Left lung (tissue), 10 donors: ENCODE results near the gene RFT1. TPM values are rescaled to one million over a fixed set of nuclear protein-coding genes. Genes with fewer than 3 reads are reported as not detected.
A peak's percentile ranks its signal among the peaks of the same experiment; 100 is the strongest.

Experiments
- ATAC-seq: fragments of 200-7000 bp; cut with Tn5 transposase; one replicate; pipeline ENCODE4 v1.9.1; 2020; ENCODE audit warnings: moderate library complexity
- DNase-seq, 4 donors: peaks; one replicate each; pipeline ENCODE4 v3.0.0-alpha.2; 2013 to 2020
- H3K27ac ChIP-seq, 2 donors: fragments of 200-600 bp; sonication (generic) in 1 of 2; one replicate each; pipeline versions ENCODE4 v1.5.0 to v1.8.0; 2020 to 2021
- H3K27me3 ChIP-seq, 2 donors: fragments of 200-600 bp; sonication (generic) in 1 of 2; one replicate each; pipeline versions ENCODE4 v1.5.0 to v1.8.0; 2020 to 2021
- H3K36me3 ChIP-seq, 2 donors: fragments of 200-600 bp; sonication (generic) in 1 of 2; one replicate each; pipeline versions ENCODE4 v1.5.0 to v1.8.0; 2020 to 2021
- H3K4me1 ChIP-seq, 2 donors: fragments of 200-600 bp; one replicate each; pipeline ENCODE4 v1.8.0; 2021
- H3K4me3 ChIP-seq, 2 donors: fragments of 200-600 bp; sonication (generic) in 1 of 2; one replicate each; pipeline versions ENCODE4 v1.5.0 to v1.8.0; 2020 to 2021; ENCODE audit warnings: mild to moderate bottlenecking in 1 of 2
- H3K9me3 ChIP-seq, 2 donors: fragments of 200-600 bp; sonication (generic) in 1 of 2; one replicate each; pipeline versions ENCODE4 v1.5.0 to v1.8.0; 2020 to 2021
- intact Hi-C, 2 donors: fragments of 100-400 bp; cut with DNase I; formaldehyde crosslinking; loops; one replicate each; pipeline versions ENCODE4 v1.11.2 to v1.14.2; 2022
- polyA plus RNA-seq, 6 donors: library from polyadenylated mRNA; unstranded; fragments of 120-200 nt; gene quantifications; one replicate each; pipeline ENCODE4 v1.2.1, GENCODE V29; 2013; ENCODE audit not compliant: insufficient read length in 6 of 6
- total RNA-seq, 2 donors: library from RNA; stranded (reverse); fragmentation: NEBNext Ultra II Directional; extraction: Animal tissue kit (Norgen Biotek cat#: 25700); gene quantifications; one replicate each; pipeline ENCODE4 v1.2.1, GENCODE V29; 2021
- TF ChIP-seq, protein P1 (sequence below), 2 donors: fragments of 200-600 bp; sonication (generic) in 1 of 2; IDR thresholded peaks; one replicate each; pipeline versions ENCODE4 v1.5.0 to v1.8.0; 2021; ENCODE audit warnings: antibody characterized with exemption in 2 of 2
- donor health status: DM: no; HTN: yes; CAD: no.
- donor health status: DM: no; HTN: no; CAD: no.

Gene RFT1
- total and polyA plus RNA-seq, 8 donors = 23.2 to 28.0 (median 24.4) TPM

DNA sequence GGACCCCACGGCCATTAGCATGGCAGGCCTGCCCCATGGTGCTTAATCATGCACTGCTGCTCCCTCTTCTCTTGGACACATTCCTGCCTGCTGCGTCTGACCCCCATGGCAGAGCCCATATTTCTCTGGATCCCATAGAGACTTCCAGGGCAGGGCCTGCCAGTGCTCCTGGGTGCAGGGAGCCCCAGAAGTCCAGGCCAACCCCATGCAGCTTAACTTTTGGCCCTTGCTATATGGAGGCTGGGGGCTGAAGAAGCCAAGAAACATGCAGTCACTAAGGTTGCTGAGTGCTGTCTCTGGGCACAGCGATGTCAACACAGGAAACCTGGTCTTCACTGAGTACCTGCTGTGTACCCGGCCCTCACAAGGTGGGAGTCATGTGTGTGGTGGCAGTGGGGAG is 19.5 kb upstream of the RFT1 start:
- no peak overlapping the region for H3K4me3 ChIP-seq
- TF ChIP-seq, protein P1, sequence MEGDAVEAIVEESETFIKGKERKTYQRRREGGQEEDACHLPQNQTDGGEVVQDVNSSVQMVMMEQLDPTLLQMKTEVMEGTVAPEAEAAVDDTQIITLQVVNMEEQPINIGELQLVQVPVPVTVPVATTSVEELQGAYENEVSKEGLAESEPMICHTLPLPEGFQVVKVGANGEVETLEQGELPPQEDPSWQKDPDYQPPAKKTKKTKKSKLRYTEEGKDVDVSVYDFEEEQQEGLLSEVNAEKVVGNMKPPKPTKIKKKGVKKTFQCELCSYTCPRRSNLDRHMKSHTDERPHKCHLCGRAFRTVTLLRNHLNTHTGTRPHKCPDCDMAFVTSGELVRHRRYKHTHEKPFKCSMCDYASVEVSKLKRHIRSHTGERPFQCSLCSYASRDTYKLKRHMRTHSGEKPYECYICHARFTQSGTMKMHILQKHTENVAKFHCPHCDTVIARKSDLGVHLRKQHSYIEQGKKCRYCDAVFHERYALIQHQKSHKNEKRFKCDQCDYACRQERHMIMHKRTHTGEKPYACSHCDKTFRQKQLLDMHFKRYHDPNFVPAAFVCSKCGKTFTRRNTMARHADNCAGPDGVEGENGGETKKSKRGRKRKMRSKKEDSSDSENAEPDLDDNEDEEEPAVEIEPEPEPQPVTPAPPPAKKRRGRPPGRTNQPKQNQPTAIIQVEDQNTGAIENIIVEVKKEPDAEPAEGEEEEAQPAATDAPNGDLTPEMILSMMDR (IDR thresholded peaks at IDR 0.05) = no peak
- no peaks in the 10 kb centered on the region for H3K36me3 ChIP-seq
- ATAC-seq (no peak), DNase-seq (no peak)
- H3K9me3 ChIP-seq = no peaks in the 10 kb centered on the region
- intact Hi-C loops = no loop called here
- H3K27me3 ChIP-seq = no peaks in the 10 kb centered on the region
- no peak overlapping the region for H3K27ac ChIP-seq
- peaks cover 14 to 65% of the 10 kb centered on the region in 2 donors for H3K4me1 ChIP-seq

DNA sequence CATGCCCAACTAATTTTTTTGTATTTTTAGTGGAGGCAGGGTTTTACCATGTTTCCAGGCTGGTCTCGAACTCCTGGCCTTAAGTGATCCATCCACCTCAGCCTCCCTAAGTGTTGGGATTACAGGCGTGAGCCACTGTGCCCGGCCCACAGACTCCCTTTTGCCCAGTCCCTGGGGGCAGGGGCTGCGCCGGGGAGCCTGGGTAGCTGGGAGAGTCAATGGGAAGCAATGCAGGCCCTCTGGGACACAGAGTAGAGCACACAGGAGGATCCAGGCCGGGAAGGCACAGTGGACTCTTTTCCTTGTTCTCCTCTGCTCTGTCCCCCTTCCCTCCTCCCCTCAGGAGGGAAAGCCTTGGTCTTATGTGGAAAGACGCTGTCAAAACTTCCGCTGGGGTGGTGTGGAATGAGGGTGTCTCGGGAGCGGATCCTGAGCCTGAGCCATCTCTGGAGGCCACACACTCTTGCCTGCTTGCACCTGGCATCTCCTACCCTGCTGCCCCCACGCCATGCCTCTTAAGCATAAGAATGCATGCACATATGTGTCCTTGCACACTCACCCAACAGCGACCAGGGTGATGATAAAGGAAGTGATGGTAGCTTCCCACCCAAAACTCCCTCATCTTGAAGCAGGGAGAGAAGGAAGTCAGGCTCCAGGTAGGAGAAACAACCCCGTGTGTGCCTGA is 18.9 kb upstream of the RFT1 start:
- no peaks in the 10 kb centered on the region for H3K9me3 ChIP-seq
- no peak overlapping the region for H3K27ac ChIP-seq
- H3K4me1 ChIP-seq = peaks cover 14 to 68% of the 10 kb centered on the region in 2 donors
- TF ChIP-seq, protein P1 (IDR thresholded peaks at IDR 0.05) = no peak
- no peak overlapping the region for H3K4me3 ChIP-seq
- no peaks in the 10 kb centered on the region for H3K36me3 ChIP-seq
- ATAC-seq (no peak), DNase-seq (no peak)
- no peaks in the 10 kb centered on the region for H3K27me3 ChIP-seq
- intact Hi-C loops = no loop called here

- Histone ChIP-seq H3K4me1 (peaks cover 9 to 76% of the 10 kb centered on the region in 2 donors), H3K27ac (peak overlapping the region in 1 of 2 donors; percentile 82), H3K4me3 (no peak overlapping the region), H3K36me3 (no peaks in the 10 kb centered on the region), H3K27me3 (no peaks in the 10 kb centered on the region), H3K9me3 (no peaks in the 10 kb centered on the region)
- no peak for DNase-seq
- ATAC-seq = no peak
- TF ChIP-seq, protein P1 (IDR thresholded peaks at IDR 0.05) = no peak
- intact Hi-C loops = no loop called here
Observed at GRCh38 chr3:53147903-53148400, 17.7 kb upstream of the RFT1 start.

- DNase-seq (no peak), ATAC-seq (peak; percentile 13)
- peaks cover 9 to 76% of the 10 kb centered on the region in 2 donors for H3K4me1 ChIP-seq
- no peaks in the 10 kb centered on the region for H3K9me3 ChIP-seq
- H3K27me3 ChIP-seq = no peaks in the 10 kb centered on the region
- TF ChIP-seq, protein P1 (IDR thresholded peaks at IDR 0.05) = no peak
- peak overlapping the region in 1 of 2 donors; percentile 82 for H3K27ac ChIP-seq
- H3K4me3 ChIP-seq = no peak overlapping the region
- H3K36me3 ChIP-seq = no peaks in the 10 kb centered on the region
- intact Hi-C loops = no loop called here
Observed at GRCh38 chr3:53147151-53147902, 17.1 kb upstream of the RFT1 start.

- Histone ChIP-seq H3K9me3 (no peaks in the 10 kb centered on the region), H3K4me3 (no peak overlapping the region), H3K27me3 (no peaks in the 10 kb centered on the region), H3K36me3 (no peaks in the 10 kb centered on the region), H3K4me1 (peaks cover 9 to 78% of the 10 kb centered on the region in 2 donors), H3K27ac (peak overlapping the region in 1 of 2 donors; percentile 82)
- DNase-seq = no peak
- intact Hi-C loops = no loop called here
- ATAC-seq = no peak
- TF ChIP-seq, protein P1 (IDR thresholded peaks at IDR 0.05) = no peak
Observed at GRCh38 chr3:53146319-53146891, 16.2 kb upstream of the RFT1 start.
